WTC11 (cell line): ENCODE measurements around the gene SVIL. TPM values are rescaled to one million over a fixed set of nuclear protein-coding genes. Genes with fewer than 3 reads are reported as not detected.

Experiments
- ATAC-seq: fragments of 200-7000 bp; cut with Tn5 transposase; 2 replicates; pipeline ENCODE4 v1.10.0; 2021; ENCODE audit warnings: mild to moderate bottlenecking, moderate library complexity
- CTCF ChIA-PET: fragments of 300-600 bp; sonication (Branson Sonifier 250); formaldehyde crosslinking; loops from one replicate; lab custom pipeline; 2021; ENCODE audit warnings: antibody characterized with exemption; lab: Charles Lee
- POLR2A ChIA-PET: fragments of 350-600 bp; sonication (Branson Sonifier 250); formaldehyde crosslinking; loops from one replicate; lab custom pipeline; 2021; ENCODE audit warnings: antibody characterized with exemption; lab: Charles Lee
- DNase-seq: peaks from one replicate; pipeline ENCODE4 v3.0.0; 2021; ENCODE audit warnings: low spot score
- H3K27ac Mint-ChIP-seq: 2 replicates; pipeline ENCODE4 v1.8.0; 2021; ENCODE audit warnings: mixed read lengths
- H3K27me3 Mint-ChIP-seq: 2 replicates; pipeline ENCODE4 v1.8.0; 2021; ENCODE audit warnings: low read depth, mild to moderate bottlenecking, moderate library complexity, mixed read lengths
- H3K36me3 Mint-ChIP-seq: 2 replicates; pipeline ENCODE4 v1.8.0; 2021; ENCODE audit warnings: mixed read lengths
- H3K4me1 Mint-ChIP-seq: 2 replicates; pipeline ENCODE4 v1.8.0; 2022; ENCODE audit warnings: mixed read lengths
- H3K4me3 Mint-ChIP-seq: 2 replicates; pipeline ENCODE4 v1.8.0; 2021; ENCODE audit warnings: mild to moderate bottlenecking, moderate library complexity, mixed read lengths
- H3K9me3 Mint-ChIP-seq: 2 replicates; pipeline ENCODE4 v1.8.0; 2021; ENCODE audit warnings: mixed read lengths
- ELF4 ChIP-seq: sonication (generic); formaldehyde crosslinking; IDR thresholded peaks from 2 replicates; pipeline ENCODE4 v1.8.1; 2022; ENCODE audit warnings: low read depth, mild to moderate bottlenecking, moderate library complexity, missing genetic modification reagents
- ETV6 ChIP-seq: sonication (generic); formaldehyde crosslinking; IDR thresholded peaks from 2 replicates; pipeline ENCODE4 v1.8.1; 2022; ENCODE audit warnings: mild to moderate bottlenecking, missing genetic modification reagents
- GABPB1 ChIP-seq: sonication (generic); formaldehyde crosslinking; IDR thresholded peaks from 2 replicates; pipeline ENCODE4 v1.8.1; 2023; ENCODE audit warnings: mild to moderate bottlenecking, missing genetic modification reagents
- GTF2I ChIP-seq: fragments of 250-450 bp; sonication (Bioruptor Pico); conservative IDR thresholded peaks from 2 replicates; pipeline ENCODE4 v1.4.0; 2021; ENCODE audit warnings: mild to moderate bottlenecking
- IRF2 ChIP-seq: sonication (generic); formaldehyde crosslinking; IDR thresholded peaks from 2 replicates; pipeline ENCODE4 v1.8.0; 2022; ENCODE audit warnings: low read depth, missing genetic modification reagents, borderline replicate concordance
- JAZF1 ChIP-seq: fragments of 250-450 bp; sonication (Bioruptor Pico); IDR thresholded peaks from 2 replicates; pipeline ENCODE4 v1.9.0; 2021; ENCODE audit warnings: moderate library complexity, mild to moderate bottlenecking, inconsistent platforms
- JUN ChIP-seq: sonication (generic); formaldehyde crosslinking; IDR thresholded peaks from 2 replicates; pipeline ENCODE4 v1.8.0; 2023; ENCODE audit warnings: mild to moderate bottlenecking, missing genetic modification reagents
- KAT7 ChIP-seq: sonication (generic); formaldehyde crosslinking; IDR thresholded peaks from 2 replicates; pipeline ENCODE4 v1.8.1; 2023; ENCODE audit warnings: missing genetic modification reagents, mild to moderate bottlenecking, borderline replicate concordance
- NFE2L1 ChIP-seq: sonication (generic); formaldehyde crosslinking; IDR thresholded peaks from 2 replicates; pipeline ENCODE4 v1.8.1; 2023; ENCODE audit warnings: missing genetic modification reagents
- OVOL2 ChIP-seq: fragments of 250-450 bp; sonication (Bioruptor Pico); IDR thresholded peaks from 2 replicates; pipeline ENCODE4 v1.9.0; 2021; ENCODE audit warnings: mild to moderate bottlenecking, borderline replicate concordance
- SMAD4 ChIP-seq: sonication (generic); formaldehyde crosslinking; IDR thresholded peaks from 2 replicates; pipeline ENCODE4 v1.8.0; 2022; ENCODE audit warnings: mild to moderate bottlenecking, missing genetic modification reagents
- ZNF121 ChIP-seq: sonication (generic); formaldehyde crosslinking; IDR thresholded peaks from 2 replicates; pipeline ENCODE4 v1.8.0; 2023; ENCODE audit warnings: missing genetic modification reagents
- ZNF219 ChIP-seq: sonication (generic); formaldehyde crosslinking; IDR thresholded peaks from 2 replicates; pipeline ENCODE4 v1.8.0; 2023; ENCODE audit warnings: missing genetic modification reagents, mild to moderate bottlenecking, borderline replicate concordance
- ZNF671 ChIP-seq: fragments of 250-450 bp; sonication (Bioruptor Pico); IDR thresholded peaks from 2 replicates; pipeline ENCODE4 v1.8.0; 2021; ENCODE audit warnings: mild to moderate bottlenecking
- total RNA-seq: library from RNA; stranded (reverse); gene quantifications from 3 replicates; pipeline ENCODE4 v1.2.3, GENCODE V29; 2021
- TF ChIP-seq, protein P1 (sequence below): sonication (generic); formaldehyde crosslinking; IDR thresholded peaks from 2 replicates; pipeline ENCODE4 v1.8.1; 2022; ENCODE audit warnings: mild to moderate bottlenecking, moderate library complexity, missing genetic modification reagents
- TF ChIP-seq, protein P2 (sequence below): sonication (generic); formaldehyde crosslinking; IDR thresholded peaks from 2 replicates; pipeline ENCODE4 v1.8.1; 2023; ENCODE audit warnings: mild to moderate bottlenecking, missing genetic modification reagents, moderate library complexity
- TF ChIP-seq, protein P3 (sequence below): sonication (generic); formaldehyde crosslinking; IDR thresholded peaks from 2 replicates; pipeline ENCODE4 v1.8.1; 2023; ENCODE audit warnings: mild to moderate bottlenecking, moderate library complexity, missing genetic modification reagents
- TF ChIP-seq, protein P4 (sequence below): sonication (generic); formaldehyde crosslinking; IDR thresholded peaks from 2 replicates; pipeline ENCODE4 v1.8.0; 2023; ENCODE audit warnings: missing genetic modification reagents, mild to moderate bottlenecking, borderline replicate concordance
- TF ChIP-seq, protein P5 (sequence below): sonication (generic); formaldehyde crosslinking; IDR thresholded peaks from 2 replicates; pipeline ENCODE4 v1.8.0; 2022; ENCODE audit warnings: mild to moderate bottlenecking, missing genetic modification reagents

The SVIL gene
- total RNA-seq, 1 experiment from 2014 or later: 27.1 TPM

DNA sequence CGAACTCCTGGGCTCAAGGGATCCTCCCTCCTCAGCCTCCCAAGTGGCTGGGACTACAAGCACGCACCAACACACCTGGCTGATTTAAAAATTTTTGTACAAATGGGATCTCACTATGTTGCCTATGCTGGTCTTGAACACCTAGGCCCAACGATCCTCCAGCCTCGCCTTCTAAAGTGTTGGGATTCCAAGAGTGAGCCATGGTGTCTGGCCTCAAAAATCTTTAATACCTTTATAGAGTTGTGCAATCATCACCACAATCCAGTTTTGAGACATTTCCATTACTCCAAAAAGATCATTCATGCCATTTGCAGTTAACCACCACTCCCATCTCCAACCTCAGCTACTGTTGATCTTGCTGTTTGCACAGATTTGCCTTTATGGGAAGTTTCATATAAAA is 180.5 kb downstream of the SVIL start:
- H3K9me3 Mint-ChIP-seq: 0 out of 2 replicates have a peak, but pooled peaks cover 4% of the 10 kb centered on the region
- POLR2A ChIA-PET: no interaction called here
- no peak for ATAC-seq
- CTCF ChIA-PET: no interaction called here
- peaks cover 4% of the 10 kb centered on the region; the same call in 1 of the 2 replicates for H3K4me1 Mint-ChIP-seq
- no peak for DNase-seq
- no peak for TF ChIP-seq NFE2L1 (CRISPR knock-in tag)
- TF ChIP-seq ZNF121 (CRISPR knock-in tag): no peak
- H3K27me3 Mint-ChIP-seq: no peaks in the 10 kb centered on the region
- no peak overlapping the region for H3K4me3 Mint-ChIP-seq
- H3K36me3 Mint-ChIP-seq: peaks cover 13% of the 10 kb centered on the region
- H3K27ac Mint-ChIP-seq: no peak overlapping the region

DNA sequence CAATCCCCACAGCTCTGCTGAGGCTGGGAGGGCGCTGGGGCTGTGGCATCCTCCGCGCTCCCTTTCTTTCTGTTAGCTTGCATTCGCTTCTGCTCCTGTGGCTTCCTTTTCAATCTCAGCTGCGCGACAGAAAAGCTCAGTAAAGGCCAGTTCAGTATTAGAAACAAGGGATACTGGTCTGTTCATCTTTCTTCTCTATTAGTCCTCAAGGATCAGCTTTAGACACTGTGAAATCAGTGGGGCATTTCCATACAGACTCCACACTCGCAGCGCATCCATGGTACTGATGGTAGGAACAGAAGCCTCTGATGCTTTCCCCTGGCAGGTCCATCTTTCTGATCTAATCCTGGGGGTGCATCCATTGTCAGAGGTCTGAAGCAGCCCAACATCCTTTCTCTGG is 182.2 kb downstream of the SVIL start:
- H3K36me3 Mint-ChIP-seq: peaks cover 6% of the 10 kb centered on the region
- ChIA-PET POLR2A (no interaction called here), CTCF (interaction anchor here (0.9 to 1.1 kb wide), 2 partner anchors 13 to 44 kb away, joined by 3 read pairs; no protein-coding TSS in a partner anchor)
- ATAC-seq (no peak), DNase-seq (no peak)
- no peak for TF ChIP-seq ETV6 (CRISPR knock-in tag)
- TF ChIP-seq, protein P1, sequence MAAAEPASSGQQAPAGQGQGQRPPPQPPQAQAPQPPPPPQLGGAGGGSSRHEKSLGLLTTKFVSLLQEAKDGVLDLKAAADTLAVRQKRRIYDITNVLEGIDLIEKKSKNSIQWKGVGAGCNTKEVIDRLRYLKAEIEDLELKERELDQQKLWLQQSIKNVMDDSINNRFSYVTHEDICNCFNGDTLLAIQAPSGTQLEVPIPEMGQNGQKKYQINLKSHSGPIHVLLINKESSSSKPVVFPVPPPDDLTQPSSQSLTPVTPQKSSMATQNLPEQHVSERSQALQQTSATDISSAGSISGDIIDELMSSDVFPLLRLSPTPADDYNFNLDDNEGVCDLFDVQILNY (CRISPR knock-in tag): no peak
- no peak for TF ChIP-seq GTF2I (CRISPR knock-in tag)
- TF ChIP-seq, protein P2, sequence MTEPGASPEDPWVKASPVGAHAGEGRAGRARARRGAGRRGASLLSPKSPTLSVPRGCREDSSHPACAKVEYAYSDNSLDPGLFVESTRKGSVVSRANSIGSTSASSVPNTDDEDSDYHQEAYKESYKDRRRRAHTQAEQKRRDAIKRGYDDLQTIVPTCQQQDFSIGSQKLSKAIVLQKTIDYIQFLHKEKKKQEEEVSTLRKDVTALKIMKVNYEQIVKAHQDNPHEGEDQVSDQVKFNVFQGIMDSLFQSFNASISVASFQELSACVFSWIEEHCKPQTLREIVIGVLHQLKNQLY (CRISPR knock-in tag): no peak
- TF ChIP-seq JAZF1 (CRISPR knock-in tag): no peak
- TF ChIP-seq GABPB1 (CRISPR knock-in tag): no peak
- TF ChIP-seq OVOL2 (CRISPR knock-in tag): no peak
- TF ChIP-seq, protein P3, sequence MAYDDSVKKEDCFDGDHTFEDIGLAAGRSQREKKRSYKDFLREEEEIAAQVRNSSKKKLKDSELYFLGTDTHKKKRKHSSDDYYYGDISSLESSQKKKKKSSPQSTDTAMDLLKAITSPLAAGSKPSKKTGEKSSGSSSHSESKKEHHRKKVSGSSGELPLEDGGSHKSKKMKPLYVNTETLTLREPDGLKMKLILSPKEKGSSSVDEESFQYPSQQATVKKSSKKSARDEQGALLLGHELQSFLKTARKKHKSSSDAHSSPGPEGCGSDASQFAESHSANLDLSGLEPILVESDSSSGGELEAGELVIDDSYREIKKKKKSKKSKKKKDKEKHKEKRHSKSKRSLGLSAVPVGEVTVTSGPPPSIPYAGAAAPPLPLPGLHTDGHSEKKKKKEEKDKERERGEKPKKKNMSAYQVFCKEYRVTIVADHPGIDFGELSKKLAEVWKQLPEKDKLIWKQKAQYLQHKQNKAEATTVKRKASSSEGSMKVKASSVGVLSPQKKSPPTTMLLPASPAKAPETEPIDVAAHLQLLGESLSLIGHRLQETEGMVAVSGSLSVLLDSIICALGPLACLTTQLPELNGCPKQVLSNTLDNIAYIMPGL: no peak
- TF ChIP-seq ZNF219 (CRISPR knock-in tag): no peak
- TF ChIP-seq, protein P4, sequence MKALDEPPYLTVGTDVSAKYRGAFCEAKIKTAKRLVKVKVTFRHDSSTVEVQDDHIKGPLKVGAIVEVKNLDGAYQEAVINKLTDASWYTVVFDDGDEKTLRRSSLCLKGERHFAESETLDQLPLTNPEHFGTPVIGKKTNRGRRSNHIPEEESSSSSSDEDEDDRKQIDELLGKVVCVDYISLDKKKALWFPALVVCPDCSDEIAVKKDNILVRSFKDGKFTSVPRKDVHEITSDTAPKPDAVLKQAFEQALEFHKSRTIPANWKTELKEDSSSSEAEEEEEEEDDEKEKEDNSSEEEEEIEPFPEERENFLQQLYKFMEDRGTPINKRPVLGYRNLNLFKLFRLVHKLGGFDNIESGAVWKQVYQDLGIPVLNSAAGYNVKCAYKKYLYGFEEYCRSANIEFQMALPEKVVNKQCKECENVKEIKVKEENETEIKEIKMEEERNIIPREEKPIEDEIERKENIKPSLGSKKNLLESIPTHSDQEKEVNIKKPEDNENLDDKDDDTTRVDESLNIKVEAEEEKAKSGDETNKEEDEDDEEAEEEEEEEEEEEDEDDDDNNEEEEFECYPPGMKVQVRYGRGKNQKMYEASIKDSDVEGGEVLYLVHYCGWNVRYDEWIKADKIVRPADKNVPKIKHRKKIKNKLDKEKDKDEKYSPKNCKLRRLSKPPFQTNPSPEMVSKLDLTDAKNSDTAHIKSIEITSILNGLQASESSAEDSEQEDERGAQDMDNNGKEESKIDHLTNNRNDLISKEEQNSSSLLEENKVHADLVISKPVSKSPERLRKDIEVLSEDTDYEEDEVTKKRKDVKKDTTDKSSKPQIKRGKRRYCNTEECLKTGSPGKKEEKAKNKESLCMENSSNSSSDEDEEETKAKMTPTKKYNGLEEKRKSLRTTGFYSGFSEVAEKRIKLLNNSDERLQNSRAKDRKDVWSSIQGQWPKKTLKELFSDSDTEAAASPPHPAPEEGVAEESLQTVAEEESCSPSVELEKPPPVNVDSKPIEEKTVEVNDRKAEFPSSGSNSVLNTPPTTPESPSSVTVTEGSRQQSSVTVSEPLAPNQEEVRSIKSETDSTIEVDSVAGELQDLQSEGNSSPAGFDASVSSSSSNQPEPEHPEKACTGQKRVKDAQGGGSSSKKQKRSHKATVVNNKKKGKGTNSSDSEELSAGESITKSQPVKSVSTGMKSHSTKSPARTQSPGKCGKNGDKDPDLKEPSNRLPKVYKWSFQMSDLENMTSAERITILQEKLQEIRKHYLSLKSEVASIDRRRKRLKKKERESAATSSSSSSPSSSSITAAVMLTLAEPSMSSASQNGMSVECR (CRISPR knock-in tag): no peak
- no peak for TF ChIP-seq KAT7
- no peak for TF ChIP-seq IRF2 (CRISPR knock-in tag)
- TF ChIP-seq ELF4 (CRISPR knock-in tag): no peak
- TF ChIP-seq SMAD4 (CRISPR knock-in tag): no peak
- TF ChIP-seq ZNF671 (CRISPR knock-in tag): no peak
- TF ChIP-seq, protein P5, sequence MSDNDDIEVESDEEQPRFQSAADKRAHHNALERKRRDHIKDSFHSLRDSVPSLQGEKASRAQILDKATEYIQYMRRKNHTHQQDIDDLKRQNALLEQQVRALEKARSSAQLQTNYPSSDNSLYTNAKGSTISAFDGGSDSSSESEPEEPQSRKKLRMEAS (CRISPR knock-in tag): no peak
- TF ChIP-seq JUN (CRISPR knock-in tag): no peak
- H3K4me1 Mint-ChIP-seq: peaks cover 13% of the 10 kb centered on the region
- no peak overlapping the region for H3K4me3 Mint-ChIP-seq
- H3K27ac Mint-ChIP-seq: no peak overlapping the region
- no peaks in the 10 kb centered on the region for H3K27me3 Mint-ChIP-seq
- 0 out of 2 replicates have a peak, but pooled peaks cover 4% of the 10 kb centered on the region for H3K9me3 Mint-ChIP-seq
